ENCODE data around the gene MAGI3.

MAGI3 gene

GRCh38 chr1:113511269-113511668 lies 121.0 kb downstream of the MAGI3 start:
- DNase-seq (ENCODE audit: low spot score) = no peak
- FAIRE-seq = no peak

GRCh38 chr1:113515498-113515897 lies 125.2 kb downstream of the MAGI3 start:
- FAIRE-seq (no peak), DNase-seq (ENCODE audit: low spot score) (no peak)

GRCh38 chr1:113517346-113517745 lies 127.0 kb downstream of the MAGI3 start:
- no peak for FAIRE-seq

GRCh38 chr1:113517983-113518382 lies 127.7 kb downstream of the MAGI3 start:
- FAIRE-seq (no peak), DNase-seq (ENCODE audit: low spot score) (no peak)

More at GRCh38 chr1:113517346-113517745, 127.0 kb downstream of the MAGI3 start:
- DNase-seq (ENCODE audit: low spot score) = no peak

GRCh38 chr1:113519556-113519955 lies 129.2 kb downstream of the MAGI3 start:
- FAIRE-seq (no peak), DNase-seq (ENCODE audit: low spot score) (no peak)

GRCh38 chr1:113530021-113530420 lies 139.7 kb downstream of the MAGI3 start:
- DNase-seq (ENCODE audit: low spot score) = no peak

GRCh38 chr1:113531321-113531720 lies 141.0 kb downstream of the MAGI3 start:
- no peak for FAIRE-seq
- no peak for DNase-seq (ENCODE audit: low spot score)

More at GRCh38 chr1:113530021-113530420, 139.7 kb downstream of the MAGI3 start:
- no peak for FAIRE-seq

- DNase-seq (ENCODE audit: low spot score) = no peak
- no peak for FAIRE-seq
Observed at GRCh38 chr1:113533061-113533460, 142.7 kb downstream of the MAGI3 start.

- DNase-seq (ENCODE audit: low spot score) = peak; percentile 43
- peak; percentile 37 for FAIRE-seq
Observed at GRCh38 chr1:113534130-113534817, 144.0 kb downstream of the MAGI3 start.

GRCh38 chr1:113534875-113535274 lies 144.6 kb downstream of the MAGI3 start:
- FAIRE-seq = no peak
- no peak for DNase-seq (ENCODE audit: low spot score)

GRCh38 chr1:113536182-113536780 lies 146.0 kb downstream of the MAGI3 start:
- FAIRE-seq (no peak), DNase-seq (ENCODE audit: low spot score) (no peak)

- no peak for FAIRE-seq
Observed at GRCh38 chr1:113538225-113538624, 147.9 kb downstream of the MAGI3 start.

GRCh38 chr1:113540335-113540734 lies 150.0 kb downstream of the MAGI3 start:
- FAIRE-seq = no peak
- DNase-seq (ENCODE audit: low spot score) = no peak

More at GRCh38 chr1:113538225-113538624, 147.9 kb downstream of the MAGI3 start:
- no peak for DNase-seq (ENCODE audit: low spot score)

- FAIRE-seq (no peak), DNase-seq (ENCODE audit: low spot score) (no peak)
Observed at GRCh38 chr1:113541106-113541505, 150.8 kb downstream of the MAGI3 start.

- DNase-seq (ENCODE audit: low spot score) (peak; percentile 45), FAIRE-seq (no peak)
Observed at GRCh38 chr1:113542221-113542701, 151.9 kb downstream of the MAGI3 start.

- FAIRE-seq (no peak), DNase-seq (ENCODE audit: low spot score) (no peak)
Observed at GRCh38 chr1:113543110-113543509, 152.8 kb downstream of the MAGI3 start.

- DNase-seq (ENCODE audit: low spot score) (no peak), FAIRE-seq (no peak)
Observed at GRCh38 chr1:113545210-113545609, 154.9 kb downstream of the MAGI3 start.

GRCh38 chr1:113545626-113546025 lies 155.3 kb downstream of the MAGI3 start:
- DNase-seq (ENCODE audit: low spot score) (no peak), FAIRE-seq (no peak)

- no peak for DNase-seq (ENCODE audit: low spot score)
- FAIRE-seq = no peak
Observed at GRCh38 chr1:113551728-113552127, 161.4 kb downstream of the MAGI3 start.

- DNase-seq (ENCODE audit: low spot score) = no peak
- FAIRE-seq = no peak
Observed at GRCh38 chr1:113552244-113552643, 161.9 kb downstream of the MAGI3 start.

- FAIRE-seq (no peak), DNase-seq (ENCODE audit: low spot score) (no peak)
Observed at GRCh38 chr1:113557187-113557586, 166.9 kb downstream of the MAGI3 start.

GRCh38 chr1:113565621-113566020 lies 175.3 kb downstream of the MAGI3 start:
- no peak for DNase-seq (ENCODE audit: low spot score)
- FAIRE-seq = no peak

GRCh38 chr1:113567427-113567826 lies 177.1 kb downstream of the MAGI3 start:
- DNase-seq (ENCODE audit: low spot score) (no peak), FAIRE-seq (no peak)

Data from urothelium cell line (cell line).